Esophagus muscularis mucosa (tissue), 4 donors: Measurements from ENCODE around the gene JPH4. TPM values are rescaled to one million over a fixed set of nuclear protein-coding genes. Genes with fewer than 3 reads are reported as not detected.

Experiments
- DNase-seq: peaks from one replicate; pipeline ENCODE4 v3.0.0-alpha.2; 2017; ENCODE audit errors: extremely low spot score
- H3K27ac ChIP-seq, 4 donors: fragments of 200-600 bp; sonication (generic); replicated peaks in 1 of 4; 1 replicate in 3 of 4; 2 replicates in 1 of 4; pipeline ENCODE4 v1.5.1; 2016 to 2019; ENCODE audit warnings: mild to moderate bottlenecking in 1 of 4
- H3K27me3 ChIP-seq, 4 donors: fragments of 200-600 bp; sonication (generic); one replicate each; pipeline versions ENCODE4 v1.5.1 to v1.6.0; 2016 to 2019
- H3K36me3 ChIP-seq, 4 donors: fragments of 200-600 bp; sonication (generic); one replicate each; pipeline ENCODE4 v1.5.1; 2016 to 2019
- H3K4me1 ChIP-seq, 4 donors: fragments of 200-600 bp; sonication (generic); one replicate each; pipeline ENCODE4 v1.5.1; 2016 to 2019
- H3K4me3 ChIP-seq, 4 donors: fragments of 200-600 bp; sonication (generic); 1 replicate in 2 of 4; 2 replicates in 2 of 4; pipeline ENCODE4 v1.5.1; 2016 to 2019; ENCODE audit warnings: mild to moderate bottlenecking in 4 of 4, moderate library complexity in 1 of 4
- H3K9me3 ChIP-seq, 4 donors: fragments of 200-600 bp; sonication (generic); 1 replicate in 3 of 4; 2 replicates in 1 of 4; pipeline ENCODE4 v1.5.1; 2016 to 2019
- CTCF ChIP-seq, 3 experiments: fragments of 200-600 bp in 2 of 3; fragments of 450-650 bp in 1 of 3; sonication (generic) in 2 of 3; IDR thresholded peaks; one replicate each; pipeline ENCODE4 v1.5.1; 2017 to 2019; ENCODE audit warnings: antibody characterized with exemption in 3 of 3, mild to moderate bottlenecking in 2 of 3, moderate library complexity in 1 of 3
- EP300 ChIP-seq: sonication (generic); formaldehyde crosslinking; IDR thresholded peaks from one replicate; pipeline ENCODE4 v1.6.1; 2017; ENCODE audit warnings: antibody characterized with exemption
- POLR2A ChIP-seq: fragments of 450-650 bp; IDR thresholded peaks from one replicate; pipeline ENCODE4 v1.6.1; 2017; ENCODE audit warnings: antibody characterized with exemption, moderate library complexity, mild to moderate bottlenecking, low read depth
- POLR2AphosphoS5 ChIP-seq, 2 donors: sonication (generic); formaldehyde crosslinking; IDR thresholded peaks; one replicate each; pipeline ENCODE4 v1.6.1; 2017; ENCODE audit warnings: antibody characterized with exemption in 2 of 2
- WGBS: methylation state at CpG from one replicate; pipeline ENCODE4 v1.1.5; 2018; 5-methylcytosine and 5-hydroxymethylcytosine counted together
- intact Hi-C: fragments of 100-400 bp; cut with DNase I; formaldehyde crosslinking; loops from one replicate; pipeline ENCODE4 v1.15.1; 2023
- total RNA-seq, 4 donors: library from RNA; depleted of rRNA; stranded (reverse); fragments of >200 nt; gene quantifications; one replicate each; pipeline versions ENCODE4 v1.1.0 to v1.2.1, GENCODE V29; 2016

JPH4 gene
- total RNA-seq, 4 donors from 2014 or later: 0.83 to 2.8 (median 2.0) TPM

- intact Hi-C loops: no loop called here
- TF ChIP-seq CTCF (IDR thresholded peaks at IDR 0.05) (no peak), POLR2A (no peak)
Measured at GRCh38 chr14:23535943-23536342, 42.6 kb downstream of the JPH4 start.

GRCh38 chr14:23533652-23534435 is 44.7 kb downstream of the JPH4 start:
- H3K27me3 ChIP-seq: no peaks in the 10 kb centered on the region
- no peaks in the 10 kb centered on the region for H3K9me3 ChIP-seq
- no peak for TF ChIP-seq POLR2AphosphoS5 (IDR thresholded peaks at IDR 0.05)
- no peak for TF ChIP-seq POLR2A
- TF ChIP-seq EP300: no peak
- no peak for TF ChIP-seq CTCF (IDR thresholded peaks at IDR 0.05)
- intact Hi-C loops: no loop called here
- DNase-seq: no peak
- H3K4me1 ChIP-seq: peaks cover 0 to 3% (median 0%) of the 10 kb centered on the region in 4 donors
- H3K27ac ChIP-seq: no peak overlapping the region
- no peak overlapping the region for H3K4me3 ChIP-seq
- peaks cover 0 to 19% (median 3%) of the 10 kb centered on the region in 4 donors for H3K36me3 ChIP-seq
- WGBS: 80% methylated on average over 7 of the region's 16 CpGs

More at GRCh38 chr14:23535943-23536342, 42.6 kb downstream of the JPH4 start:
- Histone ChIP-seq H3K27ac (no peak overlapping the region), H3K9me3 (no peaks in the 10 kb centered on the region), H3K4me1 (peaks cover 0 to 12% (median 2%) of the 10 kb centered on the region in 4 donors), H3K4me3 (no peak overlapping the region), H3K27me3 (no peaks in the 10 kb centered on the region), H3K36me3 (peaks cover 0 to 19% (median 3%) of the 10 kb centered on the region in 4 donors)
- DNase-seq: no peak
- 88% methylated on average over 4 of the region's 4 CpGs for WGBS

GRCh38 chr14:23532658-23533057 is 45.9 kb downstream of the JPH4 start:
- TF ChIP-seq POLR2AphosphoS5 (IDR thresholded peaks at IDR 0.05) (no peak), POLR2A (no peak), EP300 (no peak), CTCF (IDR thresholded peaks at IDR 0.05) (no peak)
- DNase-seq: no peak
- intact Hi-C loops: no loop called here
- H3K27ac ChIP-seq: no peak overlapping the region
- no peak overlapping the region for H3K4me3 ChIP-seq
- WGBS: 93% methylated on average over 5 of the region's 7 CpGs
- no peaks in the 10 kb centered on the region for H3K9me3 ChIP-seq
- H3K36me3 ChIP-seq: peaks cover 0 to 19% (median 3%) of the 10 kb centered on the region in 4 donors
- H3K4me1 ChIP-seq: no peaks in the 10 kb centered on the region
- H3K27me3 ChIP-seq: no peaks in the 10 kb centered on the region

GRCh38 chr14:23531391-23531790 is 47.2 kb downstream of the JPH4 start:
- peaks cover 0 to 23% (median 3%) of the 10 kb centered on the region in 4 donors for H3K36me3 ChIP-seq
- H3K4me1 ChIP-seq: no peaks in the 10 kb centered on the region
- no peak overlapping the region for H3K27ac ChIP-seq
- DNase-seq: no peak
- no peak overlapping the region for H3K4me3 ChIP-seq
- no peaks in the 10 kb centered on the region for H3K27me3 ChIP-seq
- TF ChIP-seq POLR2A (no peak), POLR2AphosphoS5 (IDR thresholded peaks at IDR 0.05) (no peak), CTCF (IDR thresholded peaks at IDR 0.05) (no peak), EP300 (no peak)
- intact Hi-C loops: no loop called here
- WGBS: 94% methylated on average over 12 of the region's 12 CpGs
- H3K9me3 ChIP-seq: no peaks in the 10 kb centered on the region
